Measurements from ENCODE around the gene RHEBL1. TPM values are rescaled to one million over a fixed set of nuclear protein-coding genes. Genes with fewer than 3 reads are reported as not detected.

The RHEBL1 gene
- total RNA-seq, 6 donors from 2014 or later: 0.97 to 1.4 (median 1.2) TPM; not detected in 2

DNA sequence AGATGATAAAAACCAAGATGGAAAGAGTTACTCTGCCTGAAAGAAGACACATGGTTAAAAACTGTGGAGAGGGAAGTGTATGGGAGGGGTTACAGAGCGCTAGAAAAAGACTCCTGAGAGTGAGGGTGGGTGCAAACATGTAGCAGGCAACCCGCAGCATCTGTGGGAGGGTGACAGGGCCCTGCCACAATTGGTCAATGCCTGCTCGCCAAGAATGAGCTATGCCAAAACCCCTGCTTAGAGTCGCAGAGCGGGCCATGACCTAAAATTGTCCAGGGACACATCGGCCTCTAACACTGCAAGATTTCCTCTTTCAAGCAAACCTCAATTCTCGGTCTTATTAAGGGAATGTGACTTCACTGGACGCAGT is 51.9 kb downstream of the RHEBL1 start:
- peak overlapping the region; percentile 40 to 90 (median 70) for H3K4me3 ChIP-seq
- peak overlapping the region; percentile 91 to 97 (median 96) for H3K27ac ChIP-seq
- no peak for TF ChIP-seq POLR2AphosphoS5 (IDR thresholded peaks at IDR 0.05)
- H3K27me3 ChIP-seq: no peaks in the 10 kb centered on the region
- 0 to 6% methylated on average over 7 to 8 of the region's 8 CpGs for WGBS, 2 donors
- no peaks in the 10 kb centered on the region for H3K9me3 ChIP-seq
- H3K4me1 ChIP-seq: peaks cover 5 to 26% (median 19%) of the 10 kb centered on the region in 4 donors
- peaks cover 16 to 25% (median 21%) of the 10 kb centered on the region in 4 donors for H3K36me3 ChIP-seq
- DNase-seq: no peak
- peak; percentile 14 to 28 for ATAC-seq (ENCODE audit: low FRiP score in 2 of 2)

DNA sequence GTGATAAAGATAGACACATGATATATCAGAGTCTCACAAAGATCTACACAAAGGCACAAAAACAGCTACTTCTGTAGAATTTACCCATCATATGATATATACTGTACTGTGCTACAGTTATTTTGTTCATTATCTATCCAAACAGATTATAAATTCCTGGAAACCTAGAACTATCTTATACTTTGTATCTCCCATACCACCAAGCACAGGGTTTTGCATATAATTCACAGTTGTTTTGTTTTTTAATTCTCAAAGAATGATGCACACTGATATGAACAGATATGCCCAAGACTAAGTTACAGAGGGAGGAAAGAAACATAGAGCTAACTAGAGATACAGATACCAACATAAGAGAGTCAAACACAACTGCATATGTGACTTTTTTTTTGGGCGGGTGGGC is 54.6 kb downstream of the RHEBL1 start:
- ATAC-seq (ENCODE audit: low FRiP score in 2 of 2): no peak
- no peaks in the 10 kb centered on the region for H3K9me3 ChIP-seq
- no peak for DNase-seq
- no peak for TF ChIP-seq POLR2A (IDR thresholded peaks at IDR 0.05)
- no peak for TF ChIP-seq EP300 (IDR thresholded peaks at IDR 0.05)
- no peak for TF ChIP-seq POLR2AphosphoS5 (IDR thresholded peaks at IDR 0.05)
- TF ChIP-seq, protein P1, sequence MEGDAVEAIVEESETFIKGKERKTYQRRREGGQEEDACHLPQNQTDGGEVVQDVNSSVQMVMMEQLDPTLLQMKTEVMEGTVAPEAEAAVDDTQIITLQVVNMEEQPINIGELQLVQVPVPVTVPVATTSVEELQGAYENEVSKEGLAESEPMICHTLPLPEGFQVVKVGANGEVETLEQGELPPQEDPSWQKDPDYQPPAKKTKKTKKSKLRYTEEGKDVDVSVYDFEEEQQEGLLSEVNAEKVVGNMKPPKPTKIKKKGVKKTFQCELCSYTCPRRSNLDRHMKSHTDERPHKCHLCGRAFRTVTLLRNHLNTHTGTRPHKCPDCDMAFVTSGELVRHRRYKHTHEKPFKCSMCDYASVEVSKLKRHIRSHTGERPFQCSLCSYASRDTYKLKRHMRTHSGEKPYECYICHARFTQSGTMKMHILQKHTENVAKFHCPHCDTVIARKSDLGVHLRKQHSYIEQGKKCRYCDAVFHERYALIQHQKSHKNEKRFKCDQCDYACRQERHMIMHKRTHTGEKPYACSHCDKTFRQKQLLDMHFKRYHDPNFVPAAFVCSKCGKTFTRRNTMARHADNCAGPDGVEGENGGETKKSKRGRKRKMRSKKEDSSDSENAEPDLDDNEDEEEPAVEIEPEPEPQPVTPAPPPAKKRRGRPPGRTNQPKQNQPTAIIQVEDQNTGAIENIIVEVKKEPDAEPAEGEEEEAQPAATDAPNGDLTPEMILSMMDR (IDR thresholded peaks at IDR 0.05): no peak
- H3K4me3 ChIP-seq: no peak overlapping the region
- 91 to 100% methylated on average over 1 of the region's 1 CpG for WGBS, 2 donors
- no peaks in the 10 kb centered on the region for H3K27me3 ChIP-seq
- peaks cover 5 to 26% (median 19%) of the 10 kb centered on the region in 4 donors for H3K4me1 ChIP-seq
- H3K27ac ChIP-seq: no peak overlapping the region
- peaks cover 5 to 28% (median 21%) of the 10 kb centered on the region in 4 donors for H3K36me3 ChIP-seq

Other genes with a start within 250 kb of the RHEBL1 start
- gene DDX23, start 217.8 kb downstream of the RHEBL1 start, total RNA-seq: 100 to 1,000 TPM in 1 of 6 donors, 10 to 100 TPM in 5; 64.5 to 163 (median 81.8) TPM
- gene RND1, start 204.1 kb downstream of the RHEBL1 start, total RNA-seq: 10 to 100 TPM in 4 of 6 donors, 1 to 10 TPM in 2; 7.2 to 23.0 (median 14.2) TPM
- 10 to 100 TPM in 5 of 6 donors, 1 to 10 TPM in 1; 9.4 to 31.9 (median 19.3) TPM for gene FKBP11, start 144.5 kb downstream of the RHEBL1 start, total RNA-seq
- gene ARF3, start 112.5 kb downstream of the RHEBL1 start, total RNA-seq: 100 to 1,000 TPM in 3 of 6 donors, 10 to 100 TPM in 3; 67.4 to 178 (median 99.2) TPM
- gene WNT10B, start 98.2 kb downstream of the RHEBL1 start, total RNA-seq: 1 to 10 TPM in 1 of 6 donors, under 1 TPM in 2, not detected in 3; 0.69 to 2.2 (median 0.74) TPM
- gene WNT1, start 91.7 kb downstream of the RHEBL1 start, total RNA-seq: under 1 TPM in 1 of 6 donors, not detected in 5; 0.34 TPM
- under 1 TPM in 4 of 6 donors, not detected in 2; 0.13 to 0.30 (median 0.18) TPM for gene DDN, start 70.6 kb downstream of the RHEBL1 start, total RNA-seq
- gene PRKAG1, start 51.2 kb downstream of the RHEBL1 start, total RNA-seq: 10 to 100 TPM; 25.1 to 56.5 (median 42.0) TPM
- gene KMT2D, start 9.2 kb downstream of the RHEBL1 start, total RNA-seq: 100 to 1,000 TPM in 5 of 6 donors, 10 to 100 TPM in 1; 91.5 to 250 (median 112) TPM
- 1 to 10 TPM in 2 of 6 donors, under 1 TPM in 3, not detected in 1; 0.39 to 3.1 (median 0.76) TPM for gene DHH, start 24.8 kb upstream of the RHEBL1 start, total RNA-seq
- 100 to 1,000 TPM in 1 of 6 donors, 10 to 100 TPM in 5; 20.4 to 108 (median 57.7) TPM for gene LMBR1L, start 40.9 kb upstream of the RHEBL1 start, total RNA-seq
- gene TUBA1B, start 61.4 kb upstream of the RHEBL1 start, total RNA-seq: 100 to 1,000 TPM in 5 of 6 donors, 10 to 100 TPM in 1; 87.0 to 764 (median 397) TPM
- 100 to 1,000 TPM in 3 of 6 donors, 10 to 100 TPM in 3; 54.2 to 191 (median 122) TPM for gene TUBA1A, start 119.1 kb upstream of the RHEBL1 start, total RNA-seq
- gene TUBA1C, start 195.1 kb upstream of the RHEBL1 start, total RNA-seq: 100 to 1,000 TPM in 4 of 6 donors, 10 to 100 TPM in 2; 50.3 to 375 (median 108) TPM
- 1 to 10 TPM in 1 of 6 donors, under 1 TPM in 1, not detected in 4; 0.27 to 1.2 TPM for gene PRPH, start 225.2 kb upstream of the RHEBL1 start, total RNA-seq

Data from upper lobe of left lung (tissue), 6 donors.